CD4-positive, alpha-beta T cell treated with Interleukin-4 for 1 hour (primary cell): ENCODE measurements around the gene SMAD3.

Source experiments
- DNase-seq, 2 donors: peaks; one replicate each; pipeline ENCODE4 v3.0.0-alpha.2; 2020 to 2022

The SMAD3 gene

DNA sequence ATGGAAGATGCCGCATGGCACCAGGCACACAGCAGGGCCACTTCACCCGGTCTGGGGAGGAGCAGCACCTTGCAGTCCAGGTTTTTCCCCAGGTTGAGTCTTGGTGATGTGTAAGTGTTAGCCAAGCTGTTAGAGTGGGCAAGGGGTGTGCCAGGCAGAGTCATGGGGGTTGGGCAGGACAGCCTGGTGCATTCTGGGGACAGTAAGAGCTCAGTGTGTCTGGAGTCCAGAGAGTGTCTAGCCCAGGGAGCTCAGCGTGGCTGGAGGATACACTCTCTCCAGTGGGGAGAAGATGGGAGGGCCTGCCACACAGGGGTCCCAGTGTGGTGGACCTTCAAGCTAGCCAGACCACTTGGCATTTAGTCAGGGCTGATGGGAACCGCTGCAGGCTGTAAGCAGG lies 101.7 kb downstream of the SMAD3 start:
- no peak for DNase-seq

- DNase-seq = no peak
Observed at GRCh38 chr15:67168694-67169093, 103.3 kb downstream of the SMAD3 start.

DNA sequence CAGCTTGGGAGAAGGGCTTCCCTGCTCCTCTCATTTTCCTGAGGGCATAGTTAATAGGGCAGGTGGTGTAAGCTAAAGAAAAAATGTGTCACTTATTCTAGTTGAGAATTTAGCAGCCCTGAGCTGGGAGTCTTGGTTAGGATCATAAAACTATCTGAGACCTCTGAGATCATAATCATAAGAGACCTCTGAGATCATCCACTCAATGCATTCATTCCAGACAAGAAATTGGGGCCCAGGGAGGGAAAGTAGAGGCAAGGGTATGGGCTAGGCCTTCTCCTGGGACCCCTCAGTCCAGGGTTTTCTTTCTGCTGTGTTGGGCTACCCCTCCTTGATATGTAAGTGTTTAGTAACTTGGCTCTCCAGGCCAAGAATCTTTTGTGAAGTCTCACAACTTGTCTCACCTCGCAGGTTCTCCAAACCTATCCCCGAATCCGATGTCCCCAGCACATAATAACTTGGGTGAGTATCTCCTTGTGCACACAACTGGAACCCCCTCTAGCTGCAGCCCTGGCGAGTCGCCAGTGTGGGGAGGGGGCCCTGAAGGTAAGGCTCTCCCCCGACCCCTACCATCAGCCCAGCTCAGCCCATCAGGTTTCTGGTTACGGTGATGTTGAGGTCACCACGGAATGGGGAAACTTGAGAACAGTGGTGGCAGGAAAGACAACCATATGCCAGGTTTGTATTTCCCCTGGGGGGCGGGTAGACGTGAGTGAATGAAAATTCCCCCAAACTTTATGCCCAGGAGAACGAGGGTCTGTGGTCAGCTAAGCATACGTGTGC lies 104.9 kb downstream of the SMAD3 start:
- DNase-seq = no peak

DNA sequence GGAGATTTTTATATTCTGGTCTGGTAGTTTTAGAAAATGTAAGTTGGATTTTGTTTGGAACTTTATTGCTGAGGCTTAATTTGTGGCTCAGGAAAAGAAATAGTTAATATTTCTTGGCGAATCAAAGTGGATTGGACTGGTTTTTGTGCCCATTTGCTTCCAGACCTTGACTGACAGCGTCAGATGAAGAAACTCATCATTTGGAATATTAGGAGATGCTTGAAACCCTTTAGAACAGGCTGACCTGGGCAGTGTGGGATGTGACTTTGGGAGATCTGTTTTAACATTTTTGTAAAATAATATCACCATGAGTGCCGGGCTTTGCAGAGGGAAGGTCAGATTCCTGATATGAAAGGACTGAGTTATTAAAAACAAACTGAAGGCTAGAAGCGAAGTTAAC lies 106.1 kb downstream of the SMAD3 start:
- no peak for DNase-seq

DNA sequence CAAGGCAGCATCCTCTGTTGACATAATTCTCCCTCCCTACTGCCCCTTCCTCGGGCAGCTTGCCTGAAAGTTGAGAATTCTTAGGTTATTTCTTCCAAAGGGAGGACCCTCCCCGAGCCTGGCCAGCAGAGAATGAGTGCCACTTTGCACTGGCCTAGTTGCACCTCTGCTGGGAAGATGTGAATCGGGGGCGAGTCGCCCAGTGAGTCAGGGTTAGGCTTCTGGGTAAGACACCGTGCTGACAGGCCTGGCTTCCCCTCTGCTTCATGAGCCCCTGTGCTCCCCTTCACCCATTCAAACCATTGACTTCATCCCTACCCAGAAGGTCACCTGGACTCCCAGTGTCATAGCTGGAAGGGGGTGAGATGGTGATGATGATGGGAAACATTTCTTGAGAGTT lies 106.8 kb downstream of the SMAD3 start:
- DNase-seq = no peak

DNA sequence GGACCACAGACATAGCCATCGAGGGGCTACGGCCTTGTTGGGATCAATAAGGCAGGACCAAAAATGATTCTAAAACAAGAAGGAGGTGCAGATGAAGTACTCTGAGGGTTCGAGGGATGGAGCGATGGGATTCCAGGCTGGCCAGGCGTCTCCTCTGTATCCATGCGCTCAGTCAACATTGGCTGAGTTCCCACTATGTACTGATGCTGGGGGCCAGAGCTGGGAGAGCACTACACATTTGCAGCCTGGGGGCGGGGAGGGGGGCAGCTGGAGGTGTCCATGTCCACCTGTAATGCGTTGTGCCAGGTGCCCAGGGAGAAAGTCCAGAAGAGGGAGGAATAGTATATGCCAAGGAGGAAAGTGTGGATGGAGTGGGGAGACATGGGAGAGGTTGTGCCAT lies 107.6 kb downstream of the SMAD3 start:
- no peak for DNase-seq

- no peak for DNase-seq
Observed at GRCh38 chr15:67173786-67174185, 108.4 kb downstream of the SMAD3 start.

- no peak for DNase-seq
Observed at GRCh38 chr15:67174446-67174845, 109.0 kb downstream of the SMAD3 start.

DNA sequence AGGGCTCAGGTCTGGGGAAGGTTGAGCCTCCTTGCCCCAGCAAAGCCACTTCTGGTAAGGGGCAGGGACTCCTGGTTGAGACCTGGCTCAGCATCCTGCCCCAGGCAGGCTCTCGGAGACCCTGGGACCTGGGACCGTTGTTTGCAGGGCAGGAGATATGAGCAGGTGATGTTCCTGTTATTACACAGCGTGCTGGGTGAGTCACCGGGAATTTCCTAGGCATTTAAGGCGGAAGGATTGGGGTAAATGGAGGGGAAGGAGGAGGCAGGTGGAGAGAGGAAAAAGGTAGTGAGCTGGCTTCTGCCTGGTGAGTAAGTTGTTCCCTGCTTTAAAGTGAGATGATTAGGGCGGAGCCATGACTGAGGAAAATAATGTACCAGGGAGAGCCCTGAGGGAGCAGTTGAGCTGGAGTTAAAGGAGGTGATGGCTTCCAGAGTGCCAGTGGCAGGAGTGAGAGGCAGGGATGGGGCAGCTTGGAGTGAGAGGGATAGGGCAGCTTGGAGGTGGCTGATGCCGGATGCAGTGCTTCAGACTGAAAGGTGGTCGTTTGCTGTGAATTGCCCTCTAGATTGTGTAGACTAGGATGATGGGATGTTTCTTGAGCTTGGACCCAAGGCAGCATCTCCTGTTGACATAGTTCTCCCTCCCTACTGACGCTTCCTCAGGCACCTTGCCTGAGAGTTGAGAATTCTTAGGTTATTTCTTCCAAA lies 109.6 kb downstream of the SMAD3 start:
- DNase-seq = no peak

- peak; percentile 23 to 72 for DNase-seq
Observed at GRCh38 chr15:67175643-67176071, 110.3 kb downstream of the SMAD3 start.

- no peak for DNase-seq
Observed at GRCh38 chr15:67176195-67176971, 111.0 kb downstream of the SMAD3 start.

- no peak for DNase-seq
Observed at GRCh38 chr15:67177752-67178151, 112.3 kb downstream of the SMAD3 start.

DNA sequence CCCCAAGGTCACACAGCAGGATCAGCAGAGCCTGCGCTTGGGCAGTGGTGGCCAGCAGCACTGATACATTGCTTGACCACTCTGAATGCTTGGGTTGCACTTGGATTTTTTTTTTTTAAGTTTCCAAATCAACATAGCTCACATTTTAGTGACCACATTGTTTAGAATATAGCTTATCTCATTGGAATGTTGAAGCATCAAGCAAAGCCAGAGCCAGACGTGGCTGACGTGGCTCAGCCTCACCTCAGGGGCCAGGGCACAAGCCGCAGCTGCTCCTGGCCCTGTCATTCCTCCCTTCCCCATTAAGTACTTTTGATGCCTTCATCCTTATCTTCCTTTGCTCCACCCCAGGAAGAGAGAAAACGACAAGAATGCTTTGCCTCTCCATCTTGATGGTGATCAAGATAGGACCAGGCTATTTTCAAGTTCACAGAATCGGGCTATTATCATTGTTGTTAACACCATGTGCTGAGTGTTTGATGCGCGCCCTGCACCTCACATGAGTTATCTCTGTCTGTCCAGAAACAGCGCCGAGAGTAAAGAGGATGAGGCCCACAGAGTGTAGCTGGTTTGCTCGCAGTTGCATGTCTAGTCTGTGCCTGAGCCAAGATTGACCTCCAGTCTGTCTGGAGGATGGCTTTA lies 113.3 kb downstream of the SMAD3 start:
- DNase-seq = no peak

DNA sequence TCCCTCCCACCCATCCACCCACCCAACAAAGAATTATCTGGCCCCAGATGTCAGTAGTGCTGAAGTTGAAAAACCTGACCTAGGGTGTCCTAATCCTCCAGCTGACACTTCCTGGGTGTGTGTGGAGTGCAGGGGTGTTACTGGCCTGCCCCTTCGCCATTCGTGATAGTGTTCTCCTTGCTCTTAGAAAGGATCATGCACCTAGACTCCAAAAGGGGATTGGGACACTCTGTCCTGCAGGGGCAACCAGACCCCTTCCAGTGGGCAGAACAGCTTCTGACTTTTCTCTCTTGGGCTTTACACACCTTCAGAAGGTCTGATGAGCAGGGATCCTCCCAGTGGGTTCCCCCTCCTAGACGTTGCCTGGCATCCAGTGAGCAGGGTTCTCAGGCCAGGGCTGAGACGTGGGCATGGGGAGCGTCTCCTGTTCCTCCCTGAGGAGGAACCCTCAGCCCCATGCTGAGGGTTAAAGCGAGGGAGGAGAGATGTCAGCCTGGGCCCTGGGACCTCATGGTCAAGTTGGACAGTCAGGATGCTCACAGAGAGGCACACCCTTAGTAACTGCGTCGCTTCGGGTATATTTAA lies 114.1 kb downstream of the SMAD3 start:
- no peak for DNase-seq

DNA sequence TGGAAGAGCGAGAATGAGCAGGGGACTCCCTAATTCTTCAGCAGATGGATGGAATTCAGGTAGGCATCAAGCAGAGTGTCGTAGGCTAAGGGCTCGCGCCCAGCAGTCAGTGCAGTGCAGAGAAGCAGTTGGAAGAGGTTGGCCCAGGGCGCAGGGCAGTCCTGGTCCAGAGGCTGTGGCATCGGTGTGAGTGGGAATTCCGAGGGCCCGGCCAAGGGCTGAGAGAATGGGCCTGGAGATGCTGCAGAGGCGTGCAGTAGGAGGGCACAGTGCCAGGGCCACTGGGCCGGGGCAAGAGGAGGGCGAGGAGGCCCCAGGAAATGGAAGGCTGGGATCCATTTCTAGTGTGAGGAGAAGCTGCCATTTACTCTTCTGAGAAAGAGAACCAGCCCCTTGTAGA lies 114.6 kb downstream of the SMAD3 start:
- DNase-seq = no peak

GRCh38 chr15:67180514-67181191 lies 115.3 kb downstream of the SMAD3 start:
- no peak for DNase-seq

GRCh38 chr15:67181221-67181639 lies 115.8 kb downstream of the SMAD3 start:
- no peak for DNase-seq

- no peak for DNase-seq
Observed at GRCh38 chr15:67183443-67184169, 118.2 kb downstream of the SMAD3 start.

DNA sequence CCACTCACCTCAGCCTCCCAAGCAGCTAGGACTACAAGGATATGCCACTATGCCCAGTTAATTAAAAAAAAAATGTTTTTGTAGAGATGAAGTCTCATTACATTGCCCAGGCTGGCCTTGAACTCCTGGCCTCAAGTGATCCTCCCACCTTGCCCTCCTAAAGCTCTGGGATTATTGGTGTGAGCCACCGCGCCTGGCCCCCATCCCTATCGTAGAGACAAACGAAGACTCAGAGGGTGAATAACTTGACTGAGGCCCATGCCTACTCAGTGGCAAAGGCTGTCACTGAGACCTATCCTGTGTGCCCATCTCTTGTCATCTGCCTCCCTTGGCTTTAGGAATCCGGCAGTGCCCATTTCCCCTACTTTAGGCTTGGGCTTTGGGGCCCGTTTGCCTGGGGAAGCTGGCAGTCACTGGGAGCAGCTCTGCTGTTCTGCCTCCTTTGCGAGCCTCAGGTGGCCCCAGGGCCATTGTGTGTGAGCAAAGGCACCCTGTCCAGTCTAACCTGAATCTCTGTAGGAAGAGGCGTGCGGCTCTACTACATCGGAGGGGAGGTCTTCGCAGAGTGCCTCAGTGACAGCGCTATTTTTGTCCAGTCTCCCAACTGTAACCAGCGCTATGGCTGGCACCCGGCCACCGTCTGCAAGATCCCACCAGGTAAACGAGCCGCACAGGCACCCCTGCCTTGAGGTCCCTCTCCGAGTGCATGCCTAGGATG lies 119.0 kb downstream of the SMAD3 start:
- no peak for DNase-seq

DNA sequence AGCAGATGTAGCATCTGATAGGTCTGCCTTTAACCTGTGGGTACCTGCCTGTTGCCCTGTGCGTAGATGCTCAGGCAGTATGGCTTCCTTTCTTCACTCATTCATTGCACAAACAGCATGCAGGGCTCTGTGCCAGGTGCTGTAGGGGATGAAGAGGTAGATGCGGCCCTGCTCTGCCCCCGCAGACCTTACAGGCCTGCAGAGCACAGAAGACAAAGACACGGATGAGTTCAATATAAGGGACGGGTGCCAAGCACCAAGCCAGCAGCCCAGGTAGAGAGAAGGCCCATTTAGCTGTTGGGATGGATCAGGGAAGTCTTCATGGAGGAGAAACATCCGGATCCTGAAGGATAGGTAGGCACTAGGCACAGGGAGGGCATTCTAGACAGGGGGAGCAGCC lies 119.6 kb downstream of the SMAD3 start:
- no peak for DNase-seq
